GF-D8 (cell line): Measurements from ENCODE around the gene CLDN19.
"Not testable (repeated sequence)": the region's sequence is repeated elsewhere in the genome, so short reads cannot be mapped to it uniquely, and the experiment has no call there.

Experiments
- DNase-seq: peaks from one replicate; lab custom pipeline; 2025; lab: John Stamatoyannopoulos, UW

Gene CLDN19

DNA sequence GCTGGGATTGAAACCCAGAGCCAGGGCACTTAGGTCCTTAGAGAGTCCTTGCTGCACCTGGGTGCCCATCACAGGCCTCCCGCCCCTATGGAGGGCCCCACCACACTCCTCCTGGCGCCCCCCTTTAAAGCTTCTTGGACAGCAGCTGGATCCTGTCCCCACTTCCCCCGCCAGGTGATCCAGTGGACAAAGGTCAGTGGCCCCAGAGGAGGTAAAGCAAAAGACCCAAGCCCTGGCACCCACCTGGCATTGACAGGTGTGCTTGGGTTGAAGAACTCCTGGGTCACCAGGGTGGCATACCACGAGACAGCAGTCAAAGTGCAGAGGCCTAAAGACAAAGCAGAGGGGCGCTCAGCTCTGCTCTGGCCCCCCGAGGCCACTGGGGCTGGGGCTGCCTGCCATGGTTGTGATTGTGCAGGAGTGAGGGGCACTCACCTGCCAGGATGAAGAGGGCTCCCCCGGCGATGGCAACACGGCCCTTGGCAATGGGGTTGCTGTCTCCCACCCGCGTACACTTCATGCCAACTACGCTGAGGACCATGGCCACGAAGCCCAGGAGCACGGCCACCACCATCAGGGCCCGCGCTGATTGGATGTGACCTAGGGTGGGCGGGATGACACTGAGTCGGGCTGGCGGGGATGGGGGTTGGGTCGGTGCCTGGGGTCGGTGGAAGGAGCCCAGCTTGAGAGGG is 1.9 kb downstream of the CLDN19 start:
- DNase-seq: no peak

DNA sequence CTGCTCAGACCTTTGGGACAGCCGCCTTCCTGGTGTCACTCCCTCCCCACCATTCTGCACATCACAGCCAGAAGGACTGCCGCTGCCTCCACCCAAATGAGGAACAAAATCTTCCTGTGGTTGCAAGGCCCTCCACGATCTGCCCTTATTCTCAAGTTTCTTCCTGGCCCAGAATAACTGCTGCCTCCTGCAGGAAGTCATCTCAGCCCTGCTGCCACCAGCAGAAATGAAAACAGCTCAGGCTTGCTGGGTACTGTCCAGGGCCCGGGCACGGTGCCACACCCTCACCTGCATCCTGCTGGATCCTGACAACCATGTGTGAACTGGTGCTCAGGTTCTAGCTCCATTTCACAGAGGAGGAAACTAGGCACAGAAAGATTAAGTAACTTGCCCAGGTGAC is 2.8 kb downstream of the CLDN19 start:
- DNase-seq: peak; percentile 69

DNA sequence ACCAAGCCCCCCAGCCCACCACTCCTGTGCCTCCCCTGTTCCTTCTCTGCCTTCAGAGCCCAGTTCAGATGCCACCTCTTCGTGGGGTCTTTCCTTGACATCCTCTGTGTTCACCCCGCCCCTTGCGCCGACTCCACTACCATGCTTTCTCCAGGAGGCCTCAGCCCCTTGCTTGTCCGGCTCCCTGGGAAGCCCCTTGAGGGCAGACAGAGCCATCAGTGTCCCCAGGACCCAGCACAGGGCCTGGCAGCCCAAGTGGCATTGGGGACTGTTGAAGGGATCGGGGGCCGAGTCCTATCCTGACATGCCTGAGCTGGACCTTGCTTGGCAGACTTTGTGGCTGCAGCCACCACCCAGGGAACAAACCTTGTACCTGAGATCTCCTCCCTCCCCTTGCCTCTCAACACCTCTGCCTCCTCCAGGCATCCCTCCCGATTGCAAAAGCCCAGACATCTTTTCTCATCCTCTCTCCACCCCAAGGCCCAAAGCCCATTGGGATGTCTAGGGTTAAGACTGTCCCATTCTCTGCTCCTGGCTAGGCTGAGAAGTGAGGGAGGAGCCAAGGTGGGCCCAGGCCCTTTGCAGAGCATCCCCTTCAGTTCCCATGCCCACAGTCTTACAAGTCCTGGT is 3.4 kb downstream of the CLDN19 start:
- DNase-seq: no peak

DNA sequence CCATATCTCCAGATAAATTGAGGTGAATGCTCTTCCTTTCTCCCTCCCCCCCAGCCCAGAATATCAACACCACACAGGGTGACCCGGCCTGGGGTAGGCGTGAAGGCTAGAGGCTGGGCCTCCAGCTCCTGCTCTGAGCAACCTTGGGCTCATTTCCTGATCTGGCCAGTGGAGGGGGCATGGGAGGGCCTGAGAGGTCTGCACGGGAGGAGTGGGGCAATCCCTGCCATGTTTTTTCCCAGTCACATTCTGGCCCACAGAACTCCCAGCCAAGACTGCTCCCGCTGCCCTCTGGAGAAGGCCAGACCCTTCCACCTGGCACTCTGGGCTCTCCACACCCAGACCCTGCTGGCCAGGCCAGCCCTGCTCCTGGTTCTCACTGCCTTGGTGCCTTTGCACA is 3.9 kb downstream of the CLDN19 start:
- DNase-seq: no peak

DNA sequence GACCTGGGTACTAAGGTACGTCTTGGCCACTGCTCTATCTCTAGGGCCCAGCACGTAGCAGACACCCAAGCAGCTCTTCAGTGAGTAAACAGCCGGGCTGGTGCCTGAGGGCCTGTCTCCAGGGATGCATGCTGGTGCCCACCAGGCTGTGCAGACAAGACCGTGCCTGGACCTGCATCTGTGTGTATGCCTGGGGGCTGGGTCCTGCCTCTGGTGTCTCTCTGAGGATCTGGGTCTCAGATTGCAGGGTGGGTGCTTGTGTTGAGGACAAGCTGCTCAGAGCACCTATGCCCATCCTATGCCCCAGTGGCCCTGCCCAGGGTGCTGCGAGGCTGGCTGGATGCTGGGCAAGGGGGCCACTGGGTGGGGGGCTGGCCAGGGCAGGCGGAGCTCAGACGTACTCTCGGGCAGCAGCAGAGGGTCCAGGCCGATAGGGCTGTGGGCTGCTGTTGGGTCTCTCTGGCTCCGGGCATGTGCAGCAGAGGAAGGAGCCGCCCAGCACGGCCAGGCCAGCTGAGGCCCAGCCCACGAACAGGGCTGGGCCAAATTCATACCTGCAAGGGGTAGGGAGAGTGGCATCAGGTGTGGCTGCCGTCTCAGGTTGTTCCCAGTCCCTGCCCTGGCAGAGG is 4.4 kb downstream of the CLDN19 start:
- DNase-seq: no peak

DNA sequence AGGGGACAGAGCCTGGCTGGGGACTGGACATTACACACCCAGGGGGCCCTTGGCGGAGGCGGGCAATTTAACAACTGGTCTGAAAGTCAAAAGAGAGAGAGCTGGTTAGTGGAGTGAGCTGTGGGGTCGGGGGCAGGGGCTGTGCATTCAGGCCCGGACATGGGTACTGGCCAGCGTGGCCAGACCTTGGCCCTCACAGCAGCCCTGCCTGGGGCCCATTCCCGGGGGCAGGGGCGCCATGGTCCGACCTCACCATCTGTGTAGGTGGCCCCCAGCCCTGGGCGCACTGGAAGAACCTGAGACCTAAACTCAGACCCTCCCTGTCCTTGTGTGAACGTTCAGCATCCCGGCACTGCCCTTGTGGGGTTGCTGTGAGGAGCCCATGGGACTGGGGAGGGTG is 5.0 kb downstream of the CLDN19 start:
- no peak for DNase-seq

DNA sequence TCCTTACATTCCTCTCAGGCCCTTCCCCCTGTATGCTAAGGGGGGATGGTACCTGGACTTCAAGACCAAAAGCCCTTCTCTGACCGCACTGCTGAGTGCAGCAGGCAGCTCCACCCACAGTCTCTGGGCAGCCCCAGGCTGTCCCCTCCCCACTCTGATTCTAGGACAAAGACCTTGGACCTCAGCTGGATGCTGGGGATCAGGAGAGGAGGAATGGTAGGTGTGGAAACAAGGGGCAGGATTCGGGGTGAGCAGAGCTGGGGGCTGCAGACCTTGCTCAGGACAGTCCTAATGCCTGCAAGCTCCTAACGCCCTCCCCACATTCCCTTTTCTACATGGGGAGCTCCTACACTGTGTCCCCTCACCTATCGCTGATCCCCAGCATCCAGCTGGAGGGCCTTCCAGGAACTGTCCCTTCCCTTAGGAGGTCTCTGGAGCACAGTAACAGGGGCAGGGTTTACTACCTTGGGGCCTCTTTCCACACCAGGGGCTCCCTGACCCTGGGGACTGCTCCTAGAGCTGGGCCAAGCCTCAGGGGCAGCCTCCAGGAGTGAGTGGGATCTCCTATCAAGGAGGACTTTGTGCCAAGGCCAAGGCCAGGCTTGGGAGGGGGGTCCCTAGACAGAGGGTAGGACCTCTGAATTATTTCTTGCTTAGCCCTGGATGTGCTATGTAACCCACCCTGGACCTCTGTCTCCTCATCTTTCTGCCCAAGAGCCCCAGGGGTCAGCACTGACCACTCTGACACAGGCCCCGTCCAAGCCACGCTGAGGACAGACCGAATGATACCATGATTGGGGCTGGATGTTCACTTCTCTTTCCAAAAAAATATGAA is 5.6 kb downstream of the CLDN19 start:
- no peak for DNase-seq

DNA sequence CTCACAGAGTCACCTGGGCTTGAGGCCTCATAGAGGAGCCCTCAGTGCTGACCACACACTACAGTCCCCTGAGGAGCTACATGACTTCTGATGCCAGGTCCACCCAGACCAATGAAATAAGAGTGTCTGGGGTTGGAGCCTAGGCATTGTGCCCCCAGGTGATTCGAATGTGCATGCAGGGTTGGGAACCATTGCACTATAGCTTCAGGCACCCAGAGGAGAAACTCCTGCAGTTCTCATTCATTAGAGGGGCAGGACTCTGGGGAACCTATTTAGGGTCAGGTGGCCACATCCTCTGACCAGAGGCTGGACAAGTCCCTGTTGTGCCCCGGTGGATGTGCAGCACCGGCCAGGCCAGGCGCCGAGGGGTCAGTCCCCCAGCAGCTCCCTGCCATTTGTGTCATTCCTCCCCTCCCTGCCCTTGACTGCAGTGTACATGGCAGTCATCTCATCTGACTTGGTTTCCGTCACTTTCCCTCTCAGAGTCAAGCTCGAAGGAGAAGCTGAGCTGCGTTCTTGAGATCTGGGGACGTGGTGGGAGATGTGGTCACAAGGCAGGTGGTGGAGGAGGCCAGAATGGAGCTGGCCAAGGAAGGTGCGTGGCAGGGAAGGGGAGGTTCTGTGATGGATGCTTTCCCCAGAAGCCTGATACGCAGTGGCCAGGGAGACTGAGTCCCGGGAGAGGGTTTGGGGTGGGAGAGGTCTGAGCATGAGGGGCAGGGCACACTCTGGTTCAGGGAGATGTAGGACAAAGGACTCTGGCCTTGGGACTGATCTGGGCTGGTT is 6.4 kb downstream of the CLDN19 start:
- no peak for DNase-seq

DNA sequence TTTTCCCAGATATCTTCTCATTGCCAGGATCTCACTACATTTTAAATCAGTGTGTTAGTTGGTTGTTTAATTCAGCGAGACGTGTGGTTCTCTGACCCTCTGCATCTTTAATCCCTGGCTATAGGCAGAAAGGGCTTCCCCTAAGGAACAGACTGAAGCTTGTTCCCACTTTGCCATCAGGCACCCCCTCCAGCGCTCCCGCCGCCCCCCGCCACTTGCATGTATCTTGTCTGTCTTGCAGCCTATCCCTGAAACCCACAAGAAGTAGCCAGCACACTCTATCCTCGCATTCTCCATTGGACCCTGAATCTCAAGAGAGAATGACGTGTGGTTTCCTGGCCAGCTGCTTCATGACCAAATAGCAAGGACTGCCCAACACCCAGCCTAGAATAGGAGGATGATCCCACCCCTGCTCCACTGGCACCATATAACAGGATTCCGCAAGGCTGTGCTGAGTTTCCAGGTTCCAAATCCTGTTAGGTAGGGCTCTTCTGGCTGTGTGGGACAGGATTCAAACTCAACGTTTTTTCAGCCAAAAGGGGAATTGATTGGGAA is 7.8 kb downstream of the CLDN19 start:
- no peak for DNase-seq

DNA sequence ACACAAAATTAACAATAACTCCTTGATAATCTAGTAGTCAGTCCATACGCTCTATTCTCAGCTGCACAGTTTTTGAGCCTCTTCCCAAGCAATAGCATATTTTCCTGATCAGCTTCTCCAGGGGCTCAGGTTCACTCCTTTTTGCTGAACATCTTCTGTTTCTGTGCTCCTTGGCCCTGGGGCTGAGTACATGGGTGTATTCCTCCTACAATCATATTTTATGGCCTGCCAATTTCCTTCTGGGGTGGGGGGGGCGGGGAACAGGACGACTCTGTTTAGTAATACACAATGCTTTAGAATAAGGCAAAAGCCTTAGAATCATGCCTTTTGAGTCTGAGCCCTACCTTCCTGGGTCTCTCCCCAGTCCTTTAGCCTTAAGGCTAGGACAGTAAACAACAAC is 8.5 kb downstream of the CLDN19 start:
- no peak for DNase-seq

DNA sequence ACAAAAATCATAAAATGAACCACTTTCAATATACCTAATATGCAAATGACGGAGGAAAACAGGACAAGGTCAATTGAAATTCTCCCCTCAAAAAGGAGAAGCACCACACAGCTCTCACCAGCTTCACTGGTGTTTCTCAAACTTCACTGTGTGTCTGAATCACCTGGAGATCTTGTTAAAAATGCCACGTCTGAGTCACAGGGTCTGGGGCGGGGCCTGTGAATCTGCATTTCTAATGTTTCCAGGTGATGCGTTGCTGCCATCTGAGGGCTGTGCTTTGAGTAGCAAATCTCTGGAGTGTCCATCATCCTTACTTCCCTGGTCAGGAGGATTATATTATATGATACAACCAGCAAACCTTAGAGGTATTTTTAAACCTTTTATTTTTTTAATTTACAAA is 9.0 kb downstream of the CLDN19 start:
- DNase-seq: no peak

DNA sequence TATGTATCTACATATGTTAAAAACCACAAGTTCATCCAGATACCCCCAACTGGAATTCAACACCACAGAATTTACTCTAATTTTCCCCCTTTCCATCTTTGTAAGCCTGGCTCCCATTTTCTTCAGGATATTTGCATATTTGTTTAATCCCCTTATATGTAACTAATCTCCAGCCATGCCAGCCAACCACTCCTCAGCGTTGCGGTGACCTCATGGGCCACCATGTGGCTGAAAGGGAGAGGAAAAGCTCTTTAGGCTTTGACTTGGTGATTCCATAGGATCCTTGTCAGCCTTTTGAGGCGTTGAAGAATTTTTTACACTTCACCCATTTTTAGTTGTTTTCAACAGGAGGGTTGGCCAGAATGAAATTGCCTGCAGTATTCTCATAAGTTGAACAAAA is 10.0 kb downstream of the CLDN19 start:
- DNase-seq: no peak

DNA sequence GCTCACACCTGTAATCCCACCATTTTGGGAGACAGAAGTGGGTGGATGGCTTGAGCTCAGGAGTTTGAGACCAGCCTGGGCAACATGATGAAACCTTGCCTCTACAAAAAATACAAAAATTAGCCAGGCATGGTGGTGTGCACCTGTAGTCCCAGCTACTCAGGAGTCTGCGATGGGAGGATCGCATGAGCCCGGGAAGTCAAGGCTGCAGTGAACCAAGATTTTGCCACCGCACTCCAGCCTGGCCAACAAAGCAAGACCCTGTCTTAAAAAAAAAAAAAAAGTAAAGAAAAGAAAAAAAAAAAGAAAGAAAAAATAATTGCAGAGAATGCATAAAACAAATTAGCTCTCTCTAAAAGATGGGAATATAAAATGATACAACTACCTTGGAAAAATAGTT is 14.2 kb downstream of the CLDN19 start:
- not testable (repeated sequence) for DNase-seq

DNA sequence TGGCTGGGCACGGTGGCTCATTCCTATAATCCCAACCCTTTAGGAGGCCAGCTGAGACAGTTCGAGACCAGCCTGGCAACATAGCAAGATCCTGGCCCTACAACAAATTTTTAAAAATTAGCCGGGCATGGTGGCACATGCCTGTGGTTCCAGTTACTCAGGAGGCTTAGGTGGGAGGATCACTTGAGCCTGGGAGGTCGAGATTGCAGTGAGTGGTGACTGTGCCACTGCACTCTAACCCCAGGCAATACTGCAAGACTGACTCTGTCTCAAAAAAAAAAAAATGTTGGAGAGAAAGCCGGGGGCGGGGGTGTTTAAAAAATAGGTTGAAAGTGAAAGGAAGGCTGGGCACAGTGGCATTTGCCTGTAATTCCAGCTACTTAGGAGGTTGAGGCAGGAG is 16.5 kb downstream of the CLDN19 start:
- no peak for DNase-seq

DNA sequence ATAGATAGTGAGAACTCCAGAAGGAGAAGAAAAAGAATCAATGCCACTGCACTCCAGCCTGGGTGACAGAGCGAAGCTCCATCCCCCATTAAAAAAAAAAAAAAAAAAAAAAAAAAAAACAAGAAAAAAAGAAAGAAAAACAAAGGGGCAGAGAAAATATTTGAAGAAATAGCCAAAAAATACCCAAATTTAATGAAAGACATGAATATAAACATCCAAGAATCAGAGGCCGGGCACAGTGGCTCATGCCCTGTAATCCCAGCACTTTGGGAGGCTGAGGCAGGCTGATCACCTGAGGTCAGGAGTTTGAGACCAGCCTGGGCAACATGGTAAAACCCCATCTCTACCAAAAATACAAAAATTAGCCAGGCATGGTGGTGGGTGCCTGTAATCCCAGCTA is 17.6 kb downstream of the CLDN19 start:
- DNase-seq: not testable (repeated sequence)

DNA sequence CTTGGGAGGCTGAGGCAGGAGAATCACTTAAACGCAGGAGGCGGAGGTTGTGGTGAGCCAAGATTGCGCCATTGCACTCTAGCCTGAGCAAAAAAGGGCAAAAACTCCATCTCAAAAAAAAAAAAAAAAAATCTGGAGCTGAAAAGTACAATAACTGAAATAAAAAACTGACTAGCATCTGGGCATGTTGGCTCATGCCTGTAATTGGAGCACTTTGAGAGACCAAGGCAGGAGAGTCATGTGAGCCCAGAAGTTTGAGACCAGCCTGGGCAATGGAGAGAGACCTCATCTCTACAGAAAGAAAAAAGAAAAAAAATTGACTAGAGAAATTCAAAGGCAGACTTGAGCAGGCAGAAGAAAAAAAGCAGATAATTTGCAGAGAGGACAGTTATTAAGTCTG is 18.1 kb downstream of the CLDN19 start:
- DNase-seq: no peak

DNA sequence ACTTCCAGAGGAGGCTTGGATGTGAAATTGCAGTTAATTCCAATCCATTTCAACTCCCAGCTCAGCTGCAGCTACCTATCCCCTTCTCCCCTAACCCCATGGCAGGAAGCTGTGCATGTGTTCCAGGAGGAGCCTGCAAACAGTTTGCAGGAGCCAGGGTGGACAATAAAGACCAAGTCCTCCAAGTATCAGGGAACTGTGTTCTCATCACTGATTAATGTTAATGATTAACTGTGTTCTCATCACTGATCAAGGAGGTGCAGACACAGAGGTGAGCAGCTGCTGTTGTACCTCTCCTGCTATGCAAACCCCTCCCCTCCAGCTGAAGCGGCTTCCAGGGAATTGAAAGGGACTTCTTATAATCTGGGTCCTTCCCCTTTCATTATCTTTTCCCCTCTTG is 19.2 kb downstream of the CLDN19 start:
- no peak for DNase-seq

DNA sequence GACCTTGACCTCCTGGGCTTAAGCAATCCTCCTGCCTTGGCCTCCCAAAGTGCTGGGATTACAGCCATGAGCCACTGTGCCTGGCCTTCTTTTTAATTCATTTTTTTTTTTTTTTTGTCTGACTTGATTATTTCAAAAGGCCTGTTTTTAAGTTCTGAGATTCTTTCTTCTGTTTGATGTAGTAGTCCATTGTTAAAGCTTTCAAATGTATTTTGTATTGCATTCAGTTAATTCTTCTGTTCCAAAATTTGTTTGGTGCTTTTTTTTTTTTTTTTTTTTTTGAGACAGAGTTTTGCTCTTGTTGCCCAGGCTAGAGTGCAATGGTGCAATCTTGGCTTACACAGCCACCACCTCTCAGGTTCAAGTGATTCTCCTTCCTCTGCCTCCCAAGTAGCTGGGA is 25.6 kb downstream of the CLDN19 start:
- DNase-seq: not testable (repeated sequence)

DNA sequence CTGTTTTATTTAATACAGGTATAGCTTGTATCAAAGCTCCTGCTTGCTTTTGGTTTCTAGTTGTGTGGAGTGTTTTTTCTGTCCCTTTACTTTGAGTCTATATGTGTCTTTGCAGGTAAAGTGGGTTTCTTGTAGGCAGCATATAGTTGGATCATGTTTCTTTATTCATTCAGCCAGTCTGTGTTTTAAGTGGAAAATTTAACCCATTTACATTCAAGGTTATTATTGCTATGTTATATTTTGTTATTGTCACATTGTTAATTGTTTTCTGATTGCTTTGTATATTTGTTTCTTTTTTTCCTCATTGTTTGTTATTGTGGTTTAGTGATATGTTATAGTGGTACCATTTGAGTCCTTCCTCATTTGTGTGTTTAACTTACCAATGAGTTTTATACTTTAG is 26.7 kb downstream of the CLDN19 start:
- no peak for DNase-seq

DNA sequence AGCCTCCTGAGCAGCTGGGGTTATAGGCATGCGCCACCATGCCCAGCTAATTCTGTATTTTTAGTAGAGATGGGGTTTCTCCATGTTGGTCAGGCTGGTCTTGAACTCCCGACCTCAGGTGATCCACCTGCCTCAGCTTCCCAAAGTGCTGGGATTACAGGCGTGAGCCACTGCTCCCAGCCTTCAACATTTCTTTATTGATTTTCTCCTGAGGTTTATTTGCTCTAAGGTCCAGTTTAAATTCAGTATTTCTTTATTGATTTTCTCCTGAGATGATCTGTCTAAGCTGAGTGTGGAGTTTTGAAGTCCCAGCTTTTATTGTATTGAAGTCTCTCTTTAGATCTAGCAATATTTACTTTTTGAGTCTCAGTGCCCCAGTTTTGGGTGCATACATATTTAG is 27.2 kb downstream of the CLDN19 start:
- not testable (repeated sequence) for DNase-seq

DNA sequence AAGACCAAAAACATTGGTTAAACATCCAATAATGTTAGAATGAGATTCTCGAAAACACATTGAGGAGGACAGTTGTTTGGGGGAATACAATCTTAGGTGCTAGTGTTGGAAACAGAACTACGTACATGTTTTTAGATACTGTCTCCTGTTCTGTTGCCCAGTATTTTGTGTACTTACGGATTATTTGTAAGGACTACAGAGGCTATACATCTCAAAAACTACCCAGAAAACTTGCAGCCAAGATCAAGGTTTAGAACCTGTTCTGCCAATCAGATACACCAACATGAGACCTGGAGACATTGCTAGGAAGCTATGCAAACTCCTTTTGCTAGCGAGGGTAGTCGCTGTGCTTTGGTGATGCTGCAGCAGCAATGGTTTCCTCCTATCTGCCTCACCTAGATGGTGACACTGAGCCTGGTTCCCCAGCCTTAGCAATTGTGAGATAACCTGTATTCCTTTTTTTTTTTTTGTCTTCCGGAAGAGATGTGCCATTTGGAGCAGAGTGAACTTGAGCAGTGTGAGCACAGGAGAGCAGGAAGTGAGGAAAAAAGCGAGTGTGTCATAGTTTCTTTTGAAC is 36.1 kb downstream of the CLDN19 start:
- DNase-seq: no peak
